Measurements from ENCODE around the gene MCRIP2.

MCRIP2 gene

GRCh38 chr16:679814-680624 is 38.4 kb downstream of the MCRIP2 start, which contains the start of gene STUB1:
Gene STUB1, plus strand, starts transcription at chr16:680410. Its CDS starts 116 bp downstream, at chr16:680526.
- DNase-seq (ENCODE audit: low read depth): no peak
- peak within 1 kb of the TSS; percentile 72 for H3K4me3 ChIP-seq (ENCODE audit: low read depth, low read length)
- TF ChIP-seq, protein P1, sequence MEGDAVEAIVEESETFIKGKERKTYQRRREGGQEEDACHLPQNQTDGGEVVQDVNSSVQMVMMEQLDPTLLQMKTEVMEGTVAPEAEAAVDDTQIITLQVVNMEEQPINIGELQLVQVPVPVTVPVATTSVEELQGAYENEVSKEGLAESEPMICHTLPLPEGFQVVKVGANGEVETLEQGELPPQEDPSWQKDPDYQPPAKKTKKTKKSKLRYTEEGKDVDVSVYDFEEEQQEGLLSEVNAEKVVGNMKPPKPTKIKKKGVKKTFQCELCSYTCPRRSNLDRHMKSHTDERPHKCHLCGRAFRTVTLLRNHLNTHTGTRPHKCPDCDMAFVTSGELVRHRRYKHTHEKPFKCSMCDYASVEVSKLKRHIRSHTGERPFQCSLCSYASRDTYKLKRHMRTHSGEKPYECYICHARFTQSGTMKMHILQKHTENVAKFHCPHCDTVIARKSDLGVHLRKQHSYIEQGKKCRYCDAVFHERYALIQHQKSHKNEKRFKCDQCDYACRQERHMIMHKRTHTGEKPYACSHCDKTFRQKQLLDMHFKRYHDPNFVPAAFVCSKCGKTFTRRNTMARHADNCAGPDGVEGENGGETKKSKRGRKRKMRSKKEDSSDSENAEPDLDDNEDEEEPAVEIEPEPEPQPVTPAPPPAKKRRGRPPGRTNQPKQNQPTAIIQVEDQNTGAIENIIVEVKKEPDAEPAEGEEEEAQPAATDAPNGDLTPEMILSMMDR (IDR thresholded peaks at IDR 0.05; ENCODE audit: control insufficient read depth, extremely low read depth, insufficient read depth): no peak

DNA sequence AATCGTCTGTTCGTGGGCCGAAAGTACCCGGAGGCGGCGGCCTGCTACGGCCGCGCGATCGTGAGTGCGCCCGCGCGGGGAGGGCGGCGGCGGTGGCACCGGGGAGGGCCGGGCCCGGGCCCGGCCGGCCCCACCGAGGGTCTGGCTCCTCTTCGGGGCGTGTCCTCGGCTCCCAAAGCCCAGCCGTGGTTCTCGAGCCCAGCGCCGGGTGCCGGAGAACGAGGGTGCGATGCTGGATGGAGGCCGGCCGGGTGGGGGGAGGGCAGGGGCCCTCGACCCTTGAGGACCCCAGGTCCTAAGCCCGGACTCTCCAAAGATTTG is 39.0 kb downstream of the MCRIP2 start:
- TF ChIP-seq, protein P1 (IDR thresholded peaks at IDR 0.05; ENCODE audit: control insufficient read depth, extremely low read depth, insufficient read depth): no peak
- DNase-seq (ENCODE audit: low read depth): no peak
- H3K4me3 ChIP-seq (ENCODE audit: low read depth, low read length): peak overlapping the region; percentile 72

GRCh38 chr16:680967-681745 is 39.5 kb downstream of the MCRIP2 start:
- TF ChIP-seq, protein P1 (IDR thresholded peaks at IDR 0.05; ENCODE audit: control insufficient read depth, extremely low read depth, insufficient read depth): peak; percentile 19; the same call in 1 of the 2 replicates
- H3K4me3 ChIP-seq (ENCODE audit: low read depth, low read length): peak overlapping the region; percentile 72
- DNase-seq (ENCODE audit: low read depth): peak; percentile 70

GRCh38 chr16:681746-682427 is 40.3 kb downstream of the MCRIP2 start:
- TF ChIP-seq, protein P1 (IDR thresholded peaks at IDR 0.05; ENCODE audit: control insufficient read depth, extremely low read depth, insufficient read depth): no peak
- H3K4me3 ChIP-seq (ENCODE audit: low read depth, low read length): peak overlapping the region; percentile 72
- no peak for DNase-seq (ENCODE audit: low read depth)

- peak overlapping the region; percentile 72 for H3K4me3 ChIP-seq (ENCODE audit: low read depth, low read length)
- no peak for DNase-seq (ENCODE audit: low read depth)
- TF ChIP-seq, protein P1 (IDR thresholded peaks at IDR 0.05; ENCODE audit: control insufficient read depth, extremely low read depth, insufficient read depth): no peak
Measured at GRCh38 chr16:682493-683395, 41.1 kb downstream of the MCRIP2 start.

Data from LNCaP clone FGC (cell line).